ENCODE measurements around the gene SNTG2.

Gene SNTG2

GRCh38 chr2:1208522-1208921 lies 257.9 kb downstream of the SNTG2 start:
- no peak for DNase-seq (ENCODE audit: low read depth)
- no peak for TF ChIP-seq CTCF (IDR thresholded peaks at IDR 0.05; ENCODE audit: control insufficient read depth, insufficient read depth, low read depth, low read length, missing control alignments)
- H3K4me3 ChIP-seq (ENCODE audit: control insufficient read depth, low read depth, low read length): no peak overlapping the region

- no peak for DNase-seq (ENCODE audit: low read depth)
- no peak overlapping the region for H3K4me3 ChIP-seq (ENCODE audit: control insufficient read depth, low read depth, low read length)
- TF ChIP-seq CTCF (IDR thresholded peaks at IDR 0.05; ENCODE audit: control insufficient read depth, insufficient read depth, low read depth, low read length, missing control alignments): no peak
Measured at GRCh38 chr2:1209246-1209645, 258.6 kb downstream of the SNTG2 start.

- TF ChIP-seq CTCF (IDR thresholded peaks at IDR 0.05; ENCODE audit: control insufficient read depth, insufficient read depth, low read depth, low read length, missing control alignments): no peak
- no peak overlapping the region for H3K4me3 ChIP-seq (ENCODE audit: control insufficient read depth, low read depth, low read length)
- no peak for DNase-seq (ENCODE audit: low read depth)
Measured at GRCh38 chr2:1209761-1210160, 259.1 kb downstream of the SNTG2 start.

GRCh38 chr2:1210352-1210751 lies 259.7 kb downstream of the SNTG2 start:
- H3K4me3 ChIP-seq (ENCODE audit: control insufficient read depth, low read depth, low read length): no peak overlapping the region
- TF ChIP-seq CTCF (IDR thresholded peaks at IDR 0.05; ENCODE audit: control insufficient read depth, insufficient read depth, low read depth, low read length, missing control alignments): no peak
- no peak for DNase-seq (ENCODE audit: low read depth)

- no peak for DNase-seq (ENCODE audit: low read depth)
- H3K4me3 ChIP-seq (ENCODE audit: control insufficient read depth, low read depth, low read length): no peak overlapping the region
- no peak for TF ChIP-seq CTCF (IDR thresholded peaks at IDR 0.05; ENCODE audit: control insufficient read depth, insufficient read depth, low read depth, low read length, missing control alignments)
Measured at GRCh38 chr2:1219901-1220573, 269.4 kb downstream of the SNTG2 start.

- DNase-seq (ENCODE audit: low read depth): no peak
- TF ChIP-seq CTCF (IDR thresholded peaks at IDR 0.05; ENCODE audit: control insufficient read depth, insufficient read depth, low read depth, low read length, missing control alignments): no peak
- H3K4me3 ChIP-seq (ENCODE audit: control insufficient read depth, low read depth, low read length): no peak overlapping the region
Measured at GRCh38 chr2:1222056-1222455, 271.4 kb downstream of the SNTG2 start.

Measured in AG09309 (cell line).